CD14-positive monocyte (primary cell): Measurements from ENCODE around the gene DCAF8L2. TPM values are rescaled to one million over a fixed set of nuclear protein-coding genes. Genes with fewer than 3 reads are reported as not detected.

ENCODE experiments used
- DNase-seq, 3 donors: peaks; one replicate each; pipeline ENCODE4 v3.0.0-alpha.2; 2011 to 2022
- H2AFZ ChIP-seq: 2 replicates; pipeline ENCODE4 v1.6.0; 2012; ENCODE audit warnings: mild to moderate bottlenecking, low read depth, low read length, inconsistent platforms; ENCODE audit not compliant: insufficient read depth, poor library complexity, severe bottlenecking
- H3K27ac ChIP-seq, 2 donors: 1 replicate in 1 of 2; 2 replicates in 1 of 2; pipeline ENCODE4 v1.5.1; 2012 to 2013; ENCODE audit warnings: low read length in 2 of 2, control low read depth in 1 of 2, inconsistent platforms in 1 of 2, low read depth in 1 of 2, mild to moderate bottlenecking in 1 of 2
- H3K27me3 ChIP-seq, 2 donors: one replicate each; pipeline versions ENCODE4 v1.6.0 to v1.6.1; 2011 to 2013; ENCODE audit warnings: low read length in 2 of 2; ENCODE audit not compliant: control insufficient read depth in 2 of 2, insufficient read depth in 2 of 2
- H3K36me3 ChIP-seq, 2 donors: replicated peaks in 1 of 2; 1 replicate in 1 of 2; 2 replicates in 1 of 2; pipeline versions ENCODE4 v1.5.1 to v1.6.1; 2012 to 2013; ENCODE audit warnings: low read length in 2 of 2, control low read depth in 1 of 2, inconsistent platforms in 1 of 2, mild to moderate bottlenecking in 1 of 2; ENCODE audit not compliant: insufficient read depth in 2 of 2, control insufficient read depth in 1 of 2
- H3K4me1 ChIP-seq, 2 donors: 1 replicate in 1 of 2; 2 replicates in 1 of 2; pipeline versions ENCODE4 v1.5.1 to v1.6.1; 2012 to 2013; ENCODE audit warnings: low read length in 2 of 2, control low read depth in 1 of 2, inconsistent platforms in 1 of 2, mild to moderate bottlenecking in 1 of 2, moderate library complexity in 1 of 2; ENCODE audit not compliant: insufficient read depth in 2 of 2, control insufficient read depth in 1 of 2
- H3K4me2 ChIP-seq: replicated peaks from 2 replicates; pipeline ENCODE3; 2012; ENCODE audit warnings: low read length, moderate library complexity, mild to moderate bottlenecking; ENCODE audit not compliant: poor library complexity, severe bottlenecking; ENCODE audit errors: extremely low read depth
- H3K4me3 ChIP-seq, 3 experiments: fragments of 200-600 bp in 1 of 3; sonication (generic) in 1 of 3; replicated peaks in 1 of 3; 1 replicate in 2 of 3; 2 replicates in 1 of 3; pipeline ENCODE4 v1.5.1; 2011 to 2013; ENCODE audit warnings: low read length in 3 of 3, mild to moderate bottlenecking in 3 of 3, control low read depth in 2 of 3, low read depth in 2 of 3, inconsistent platforms in 1 of 3, moderate library complexity in 1 of 3
- H3K79me2 ChIP-seq: 2 replicates; pipeline ENCODE4 v1.6.0; 2012; ENCODE audit warnings: mild to moderate bottlenecking, control low read depth, inconsistent platforms, low read length, moderate library complexity; ENCODE audit not compliant: insufficient read depth
- H3K9ac ChIP-seq: 2 replicates; pipeline ENCODE4 v1.6.0; 2017; ENCODE audit warnings: low read length, mild to moderate bottlenecking; ENCODE audit not compliant: insufficient read depth, poor library complexity, severe bottlenecking
- H3K9me3 ChIP-seq, 2 donors: replicated peaks in 1 of 2; 1 replicate in 1 of 2; 2 replicates in 1 of 2; pipeline versions ENCODE4 v1.5.1 to v1.6.1; 2012 to 2013; ENCODE audit warnings: low read length in 2 of 2, control low read depth in 1 of 2; ENCODE audit not compliant: control insufficient read depth in 1 of 2, insufficient read depth in 1 of 2
- H4K20me1 ChIP-seq: 2 replicates; pipeline ENCODE4 v1.6.0; 2012; ENCODE audit warnings: mild to moderate bottlenecking, low read length, control low read depth, moderate library complexity; ENCODE audit not compliant: insufficient read depth
- H3K27ac Mint-ChIP-seq, 7 donors: one replicate each; pipeline ENCODE4 v1.8.0; 2020; ENCODE audit warnings: mild to moderate bottlenecking in 7 of 7, mixed read lengths in 7 of 7, moderate library complexity in 6 of 7, inconsistent platforms in 2 of 7
- H3K27me3 Mint-ChIP-seq, 3 donors: one replicate each; pipeline ENCODE4 v1.8.0; 2021 to 2022; ENCODE audit warnings: low read depth in 3 of 3, mild to moderate bottlenecking in 3 of 3, mixed read lengths in 3 of 3, moderate library complexity in 3 of 3, inconsistent platforms in 1 of 3
- H3K36me3 Mint-ChIP-seq, 2 donors: one replicate each; pipeline ENCODE4 v1.8.0; 2020; ENCODE audit warnings: mixed read lengths in 2 of 2, inconsistent platforms in 1 of 2, mild to moderate bottlenecking in 1 of 2
- H3K4me1 Mint-ChIP-seq: one replicate; pipeline ENCODE4 v1.8.0; 2020; ENCODE audit warnings: mild to moderate bottlenecking, mixed read lengths
- H3K4me3 Mint-ChIP-seq, 2 donors: one replicate each; pipeline ENCODE4 v1.8.0; 2020; ENCODE audit warnings: mild to moderate bottlenecking in 2 of 2, mixed read lengths in 2 of 2, moderate library complexity in 1 of 2
- H3K9me3 Mint-ChIP-seq, 7 donors: one replicate each; pipeline ENCODE4 v1.8.0; 2020 to 2022; ENCODE audit warnings: mixed read lengths in 7 of 7, mild to moderate bottlenecking in 6 of 7, moderate library complexity in 6 of 7, inconsistent platforms in 2 of 7
- WGBS: methylation state at CpG from one replicate; pipeline ENCODE4 v1.1.5; 2013; ENCODE audit warnings: missing lambda C conversion rate; ENCODE audit not compliant: insufficient coverage; 5-methylcytosine and 5-hydroxymethylcytosine counted together
- intact Hi-C, 2 donors: fragments of 100-400 bp; cut with micrococcal nuclease; formaldehyde crosslinking; loops; one replicate each; pipeline versions ENCODE4 v1.15.0 to v1.15.1; 2023
- polyA plus RNA-seq, 3 donors: library from polyadenylated mRNA; depleted of rRNA in 1 of 3; unstranded in 2 of 3; stranded (reverse) in 1 of 3; fragments of 300-500 nt in 2 of 3; fragments of >200 nt in 1 of 3; fragmentation: Illumina TruSeq in 2 of 3; gene quantifications; 1 replicate in 2 of 3; 2 replicates in 1 of 3; pipeline ENCODE4 v1.2.3, GENCODE V29; 2012 to 2021
- TF ChIP-seq, protein P1 (sequence below): fragments of 200-600 bp; IDR thresholded peaks from one replicate; pipeline ENCODE4 v1.8.0; 2022; ENCODE audit warnings: antibody characterized with exemption, mild to moderate bottlenecking

The DCAF8L2 gene
- polyA plus RNA-seq, 3 donors: not detected

DNA sequence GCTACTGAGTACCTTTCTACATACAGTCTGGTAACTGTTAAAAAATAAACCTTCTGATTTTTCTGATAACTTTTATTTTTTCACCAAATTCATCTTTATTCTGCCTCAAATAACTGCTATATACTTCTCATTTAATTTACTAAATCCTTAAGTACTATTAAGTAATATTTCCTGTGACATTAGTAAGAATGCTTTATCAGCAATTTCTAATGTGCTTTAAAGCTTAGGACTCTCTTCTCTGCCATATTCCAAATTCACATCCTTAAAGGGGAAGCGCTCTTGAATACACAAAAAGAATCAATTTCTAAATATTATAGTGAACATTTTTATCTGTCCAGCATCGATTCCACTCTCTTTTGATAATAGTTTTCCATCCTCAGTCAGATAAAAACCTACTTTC, 81.1 kb downstream of the DCAF8L2 start:
- TF ChIP-seq, protein P1, sequence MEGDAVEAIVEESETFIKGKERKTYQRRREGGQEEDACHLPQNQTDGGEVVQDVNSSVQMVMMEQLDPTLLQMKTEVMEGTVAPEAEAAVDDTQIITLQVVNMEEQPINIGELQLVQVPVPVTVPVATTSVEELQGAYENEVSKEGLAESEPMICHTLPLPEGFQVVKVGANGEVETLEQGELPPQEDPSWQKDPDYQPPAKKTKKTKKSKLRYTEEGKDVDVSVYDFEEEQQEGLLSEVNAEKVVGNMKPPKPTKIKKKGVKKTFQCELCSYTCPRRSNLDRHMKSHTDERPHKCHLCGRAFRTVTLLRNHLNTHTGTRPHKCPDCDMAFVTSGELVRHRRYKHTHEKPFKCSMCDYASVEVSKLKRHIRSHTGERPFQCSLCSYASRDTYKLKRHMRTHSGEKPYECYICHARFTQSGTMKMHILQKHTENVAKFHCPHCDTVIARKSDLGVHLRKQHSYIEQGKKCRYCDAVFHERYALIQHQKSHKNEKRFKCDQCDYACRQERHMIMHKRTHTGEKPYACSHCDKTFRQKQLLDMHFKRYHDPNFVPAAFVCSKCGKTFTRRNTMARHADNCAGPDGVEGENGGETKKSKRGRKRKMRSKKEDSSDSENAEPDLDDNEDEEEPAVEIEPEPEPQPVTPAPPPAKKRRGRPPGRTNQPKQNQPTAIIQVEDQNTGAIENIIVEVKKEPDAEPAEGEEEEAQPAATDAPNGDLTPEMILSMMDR: no peak

DNA sequence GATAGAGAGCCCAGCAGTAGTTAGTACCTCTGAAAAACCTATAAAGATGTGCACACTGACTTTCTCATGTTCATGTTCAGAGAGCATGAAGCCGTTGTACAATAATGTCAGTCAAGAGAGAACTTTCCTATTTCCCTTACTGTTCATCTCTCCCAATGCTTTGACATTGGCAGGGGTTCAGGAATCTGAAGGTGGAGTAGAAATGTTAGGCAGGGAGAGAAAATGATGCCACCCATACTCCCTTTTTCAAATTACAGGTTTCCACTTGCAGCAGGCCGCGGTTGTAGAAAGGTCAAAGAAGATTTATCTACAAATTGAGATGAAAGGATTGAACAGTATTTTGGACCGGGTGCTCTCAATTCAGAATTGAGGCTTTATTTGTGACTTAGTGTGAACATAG, 84.3 kb downstream of the DCAF8L2 start:
- Mint-ChIP-seq H3K27ac (no peak overlapping the region), H3K27me3 (no peaks in the 10 kb centered on the region), H3K36me3 (no peaks in the 10 kb centered on the region), H3K9me3 (peaks cover 0 to 1% (median 0%) of the 10 kb centered on the region in 7 donors), H3K4me3 (no peak overlapping the region), H3K4me1 (no peaks in the 10 kb centered on the region)
- no peaks in the 10 kb centered on the region for H3K36me3 ChIP-seq
- intact Hi-C loops: no loop called here
- H3K27ac ChIP-seq: no peak overlapping the region
- no peak for DNase-seq
- H3K27me3 ChIP-seq: no peaks in the 10 kb centered on the region
- WGBS: no CpG with 5 or more reads among the region's 4 CpGs
- no peaks in the 10 kb centered on the region for H3K9me3 ChIP-seq
- H3K4me3 ChIP-seq: no peak overlapping the region
- H3K9ac ChIP-seq: no peak overlapping the region
- H3K79me2 ChIP-seq: no peaks in the 10 kb centered on the region
- no peaks in the 10 kb centered on the region for H3K4me1 ChIP-seq
- no peak overlapping the region for H2AFZ ChIP-seq
- H4K20me1 ChIP-seq: no peaks in the 10 kb centered on the region
- H3K4me2 ChIP-seq: no peak overlapping the region
- TF ChIP-seq, protein P1: no peak

More for the DNA sequence above, 81.1 kb downstream of the DCAF8L2 start:
- no peak overlapping the region for H3K4me2 ChIP-seq
- Mint-ChIP-seq H3K27me3 (no peaks in the 10 kb centered on the region), H3K36me3 (no peaks in the 10 kb centered on the region), H3K27ac (no peak overlapping the region), H3K4me3 (no peak overlapping the region), H3K9me3 (peaks cover 0 to 3% (median 0%) of the 10 kb centered on the region in 7 donors), H3K4me1 (no peaks in the 10 kb centered on the region)
- H3K27ac ChIP-seq: no peak overlapping the region
- WGBS: no CpG with 5 or more reads among the region's 2 CpGs
- no peak overlapping the region for H2AFZ ChIP-seq
- H4K20me1 ChIP-seq: no peaks in the 10 kb centered on the region
- intact Hi-C loops: no loop called here
- no peaks in the 10 kb centered on the region for H3K9me3 ChIP-seq
- H3K4me1 ChIP-seq: no peaks in the 10 kb centered on the region
- H3K36me3 ChIP-seq: no peaks in the 10 kb centered on the region
- no peak overlapping the region for H3K9ac ChIP-seq
- no peaks in the 10 kb centered on the region for H3K79me2 ChIP-seq
- DNase-seq: no peak
- H3K27me3 ChIP-seq: no peaks in the 10 kb centered on the region
- H3K4me3 ChIP-seq: no peak overlapping the region
